Esophagus muscularis mucosa (tissue), 4 donors: ENCODE data around the gene EMSY. TPM values are rescaled to one million over a fixed set of nuclear protein-coding genes. Genes with fewer than 3 reads are reported as not detected.

Experiments
- DNase-seq: peaks from one replicate; pipeline ENCODE4 v3.0.0-alpha.2; 2017; ENCODE audit errors: extremely low spot score
- H3K27ac ChIP-seq, 4 donors: fragments of 200-600 bp; sonication (generic); replicated peaks in 1 of 4; 1 replicate in 3 of 4; 2 replicates in 1 of 4; pipeline ENCODE4 v1.5.1; 2016 to 2019; ENCODE audit warnings: mild to moderate bottlenecking in 1 of 4
- H3K27me3 ChIP-seq, 4 donors: fragments of 200-600 bp; sonication (generic); one replicate each; pipeline versions ENCODE4 v1.5.1 to v1.6.0; 2016 to 2019
- H3K36me3 ChIP-seq, 4 donors: fragments of 200-600 bp; sonication (generic); one replicate each; pipeline ENCODE4 v1.5.1; 2016 to 2019
- H3K4me1 ChIP-seq, 4 donors: fragments of 200-600 bp; sonication (generic); one replicate each; pipeline ENCODE4 v1.5.1; 2016 to 2019
- H3K4me3 ChIP-seq, 4 donors: fragments of 200-600 bp; sonication (generic); 1 replicate in 2 of 4; 2 replicates in 2 of 4; pipeline ENCODE4 v1.5.1; 2016 to 2019; ENCODE audit warnings: mild to moderate bottlenecking in 4 of 4, moderate library complexity in 1 of 4
- H3K9me3 ChIP-seq, 4 donors: fragments of 200-600 bp; sonication (generic); 1 replicate in 3 of 4; 2 replicates in 1 of 4; pipeline ENCODE4 v1.5.1; 2016 to 2019
- CTCF ChIP-seq, 3 experiments: fragments of 200-600 bp in 2 of 3; fragments of 450-650 bp in 1 of 3; sonication (generic) in 2 of 3; IDR thresholded peaks; one replicate each; pipeline ENCODE4 v1.5.1; 2017 to 2019; ENCODE audit warnings: antibody characterized with exemption in 3 of 3, mild to moderate bottlenecking in 2 of 3, moderate library complexity in 1 of 3
- EP300 ChIP-seq: sonication (generic); formaldehyde crosslinking; IDR thresholded peaks from one replicate; pipeline ENCODE4 v1.6.1; 2017; ENCODE audit warnings: antibody characterized with exemption
- POLR2A ChIP-seq: fragments of 450-650 bp; IDR thresholded peaks from one replicate; pipeline ENCODE4 v1.6.1; 2017; ENCODE audit warnings: antibody characterized with exemption, moderate library complexity, mild to moderate bottlenecking, low read depth
- POLR2AphosphoS5 ChIP-seq, 2 donors: sonication (generic); formaldehyde crosslinking; IDR thresholded peaks; one replicate each; pipeline ENCODE4 v1.6.1; 2017; ENCODE audit warnings: antibody characterized with exemption in 2 of 2
- WGBS: methylation state at CpG from one replicate; pipeline ENCODE4 v1.1.5; 2018; 5-methylcytosine and 5-hydroxymethylcytosine counted together
- intact Hi-C: fragments of 100-400 bp; cut with DNase I; formaldehyde crosslinking; loops from one replicate; pipeline ENCODE4 v1.15.1; 2023
- total RNA-seq, 4 donors: library from RNA; depleted of rRNA; stranded (reverse); fragments of >200 nt; gene quantifications; one replicate each; pipeline versions ENCODE4 v1.1.0 to v1.2.1, GENCODE V29; 2016

Gene EMSY
- total RNA-seq, 4 donors from 2014 or later: 17.1 to 34.6 (median 27.6) TPM

- Histone ChIP-seq H3K27me3 (no peaks in the 10 kb centered on the region), H3K4me1 (peaks cover 0 to 10% (median 1%) of the 10 kb centered on the region in 4 donors), H3K4me3 (no peak overlapping the region), H3K9me3 (no peaks in the 10 kb centered on the region), H3K36me3 (no peaks in the 10 kb centered on the region), H3K27ac (no peak overlapping the region)
- 88% methylated on average over 4 of the region's 4 CpGs for whole genome bisulfite sequencing
- DNase-seq: no peak
- no peak for TF ChIP-seq CTCF (IDR thresholded peaks at IDR 0.05)
- no peak for TF ChIP-seq POLR2AphosphoS5 (IDR thresholded peaks at IDR 0.05)
- no peak for TF ChIP-seq POLR2A
- no peak for TF ChIP-seq EP300
- intact Hi-C loops: no loop called here
Measured at GRCh38 chr11:76406359-76406758, 38.5 kb upstream of the EMSY start.

DNA sequence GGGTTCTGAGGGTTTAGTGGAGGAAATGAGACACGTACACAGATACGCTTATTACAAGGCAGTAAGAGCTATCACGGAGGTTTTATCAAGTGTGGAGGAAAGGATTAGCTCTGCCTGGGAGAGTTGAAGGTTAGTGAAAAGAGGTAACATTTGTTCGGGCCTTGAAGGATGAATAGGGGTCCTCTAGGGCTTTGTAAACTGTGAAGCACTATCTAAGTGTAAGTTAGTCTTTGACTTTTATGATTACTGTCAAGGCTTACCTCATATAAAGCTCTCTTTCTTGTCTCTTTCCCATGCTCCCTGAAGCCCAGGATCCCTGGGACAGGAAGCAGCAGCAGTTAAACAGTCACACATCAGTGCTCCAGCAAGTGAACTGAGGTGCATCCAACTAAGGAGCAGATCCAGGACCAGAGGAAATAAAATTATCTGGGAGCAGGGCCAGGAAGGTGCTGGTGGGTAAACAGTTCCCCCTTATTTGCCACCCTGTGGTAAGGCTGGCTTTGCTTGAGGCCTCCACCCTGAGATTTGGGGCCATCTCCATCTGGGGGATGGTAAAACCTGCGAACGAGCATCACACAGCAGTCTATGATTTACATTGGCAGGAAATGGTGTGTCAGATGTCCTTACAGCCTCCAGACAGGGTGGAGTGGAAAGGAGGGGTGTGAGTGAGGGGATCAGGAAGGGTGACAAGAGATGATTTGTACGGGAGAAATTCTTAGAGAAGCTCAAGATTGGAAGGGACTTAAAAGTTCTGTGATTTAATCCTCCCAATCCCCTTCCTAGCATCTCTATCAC, 36.5 kb upstream of the EMSY start:
- Histone ChIP-seq H3K4me1 (peaks cover 0 to 10% (median 3%) of the 10 kb centered on the region in 4 donors), H3K4me3 (no peak overlapping the region), H3K9me3 (no peaks in the 10 kb centered on the region), H3K27ac (no peak overlapping the region), H3K27me3 (no peaks in the 10 kb centered on the region), H3K36me3 (no peaks in the 10 kb centered on the region)
- TF ChIP-seq POLR2AphosphoS5 (IDR thresholded peaks at IDR 0.05) (no peak), POLR2A (no peak), CTCF (IDR thresholded peaks at IDR 0.05) (no peak), EP300 (no peak)
- DNase-seq: no peak
- intact Hi-C loops: no loop called here
- 80% methylated on average over 7 of the region's 7 CpGs for WGBS

- Histone ChIP-seq H3K27ac (no peak overlapping the region), H3K4me1 (peaks cover 0 to 10% (median 3%) of the 10 kb centered on the region in 4 donors), H3K36me3 (no peaks in the 10 kb centered on the region), H3K9me3 (no peaks in the 10 kb centered on the region), H3K27me3 (no peaks in the 10 kb centered on the region), H3K4me3 (no peak overlapping the region)
- 41% methylated on average over 8 of the region's 10 CpGs for WGBS
- DNase-seq: no peak
- TF ChIP-seq EP300: no peak
- TF ChIP-seq POLR2A: no peak
- no peak for TF ChIP-seq CTCF (IDR thresholded peaks at IDR 0.05)
- no peak for TF ChIP-seq POLR2AphosphoS5 (IDR thresholded peaks at IDR 0.05)
- intact Hi-C loops: no loop called here
Measured at GRCh38 chr11:76410851-76411357, 33.9 kb upstream of the EMSY start.

DNA sequence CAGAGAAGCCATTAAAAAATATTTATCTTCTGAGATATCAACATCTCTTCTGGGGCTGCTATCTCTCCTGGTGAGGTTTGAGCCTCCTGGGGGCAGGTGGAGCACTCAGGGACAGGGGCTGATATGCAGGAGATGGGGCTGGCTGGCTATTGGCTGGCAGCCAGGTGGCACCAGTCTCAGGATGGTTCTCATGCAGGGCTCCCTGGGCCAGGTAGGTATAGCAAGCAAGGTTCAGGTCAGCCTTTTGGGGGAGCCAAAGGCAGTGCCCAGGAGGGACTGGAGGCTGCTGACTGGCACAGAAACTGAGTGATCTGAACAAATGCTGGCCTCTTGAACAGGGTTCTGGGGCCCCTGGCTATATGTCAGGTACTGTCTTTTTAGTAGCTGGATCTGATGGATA, 29.7 kb upstream of the EMSY start:
- DNase-seq: no peak
- Histone ChIP-seq H3K4me3 (no peak overlapping the region), H3K4me1 (peaks cover 0 to 10% (median 3%) of the 10 kb centered on the region in 4 donors), H3K9me3 (no peaks in the 10 kb centered on the region), H3K27ac (no peak overlapping the region), H3K27me3 (no peaks in the 10 kb centered on the region), H3K36me3 (no peaks in the 10 kb centered on the region)
- intact Hi-C loops: no loop called here
- no peak for TF ChIP-seq EP300
- TF ChIP-seq CTCF (IDR thresholded peaks at IDR 0.05): no peak
- TF ChIP-seq POLR2A: no peak
- TF ChIP-seq POLR2AphosphoS5 (IDR thresholded peaks at IDR 0.05): no peak

DNA sequence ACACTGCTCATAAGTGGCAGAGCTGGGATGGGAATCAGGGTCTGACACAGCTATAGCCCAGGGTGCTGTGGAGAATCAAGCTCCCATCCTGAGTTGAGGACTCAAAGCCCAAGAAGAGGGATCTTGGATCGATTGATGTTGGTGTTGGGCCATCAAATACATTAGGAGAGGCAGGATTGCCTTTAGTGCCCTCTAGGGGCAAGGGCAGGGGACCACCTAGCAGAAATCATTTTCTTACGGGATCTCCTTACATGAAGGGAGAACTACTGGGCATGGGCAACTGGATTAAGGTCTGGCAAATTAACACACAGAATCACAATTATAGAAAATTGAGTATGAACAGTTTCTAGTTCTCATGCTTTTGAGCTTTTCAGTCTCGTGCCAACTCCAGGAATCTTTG, 24.9 kb upstream of the EMSY start:
- no peak for DNase-seq
- Histone ChIP-seq H3K4me3 (no peak overlapping the region), H3K4me1 (no peaks in the 10 kb centered on the region), H3K27me3 (no peaks in the 10 kb centered on the region), H3K36me3 (no peaks in the 10 kb centered on the region), H3K9me3 (no peaks in the 10 kb centered on the region), H3K27ac (no peak overlapping the region)
- intact Hi-C loops: no loop called here
- WGBS: 53% methylated on average over 3 of the region's 3 CpGs
- TF ChIP-seq POLR2A (no peak), POLR2AphosphoS5 (IDR thresholded peaks at IDR 0.05) (no peak), CTCF (IDR thresholded peaks at IDR 0.05) (peak in 1 of 3 experiments; percentile 13)
